ENCODE measurements around the gene SMIM3. TPM values are rescaled to one million over a fixed set of nuclear protein-coding genes. Genes with fewer than 3 reads are reported as not detected.

Gene SMIM3
- total RNA-seq, 1 experiment from 2014 or later, result 15.6 TPM

GRCh38 chr5:150783422-150783928 lies 4.9 kb downstream of the SMIM3 start:
- intact Hi-C loops (cut with micrococcal nuclease), result no loop called here
- no peak overlapping the region for H3K9ac ChIP-seq (ENCODE audit: low read length)

GRCh38 chr5:150785950-150786349 lies 7.4 kb downstream of the SMIM3 start:
- CTCF ChIA-PET, result no interaction called here
- Histone ChIP-seq H3K4me3 (ENCODE audit: low read length) (no peak overlapping the region), H2AFZ (ENCODE audit: low read length) (no peak overlapping the region), H3K4me1 (ENCODE audit: insufficient read depth, low read length) (peaks cover 53% of the 10 kb centered on the region), H4K20me1 (ENCODE audit: low read length) (no peaks in the 10 kb centered on the region), H3K27me3 (ENCODE audit: low read length) (no peaks in the 10 kb centered on the region), H3K36me3 (ENCODE audit: low read depth, low read length) (no peaks in the 10 kb centered on the region), H3K4me2 (ENCODE audit: low read length) (no peak overlapping the region), H3F3A (ENCODE audit: low read length, unreplicated experiment) (peaks cover 15% of the 10 kb centered on the region), H3K27ac (ENCODE audit: low read length) (no peak overlapping the region), H3K9me3 (ENCODE audit: low read length) (no peaks in the 10 kb centered on the region), H3K9ac (ENCODE audit: low read length) (no peak overlapping the region), H3K79me2 (ENCODE audit: low read length) (peaks cover 38% of the 10 kb centered on the region), H3K9me2 (replicated peaks; ENCODE audit: low read length) (no peaks in the 10 kb centered on the region)
- TF ChIP-seq CTCF (conservative IDR thresholded peaks at IDR 0.05; ENCODE audit: low read depth, low read length) (no peak), EZH2phosphoT487 (IDR thresholded peaks at IDR 0.05; ENCODE audit: borderline replicate concordance, low read length) (no peak), EZH2 (IDR thresholded peaks at IDR 0.05; ENCODE audit: low read length, unreplicated experiment) (no peak)
- ATAC-seq (no peak), DNase-seq (no peak)
- intact Hi-C loops (cut with micrococcal nuclease), result no loop called here
- BruUV-seq (replicated peaks), result no TSS peak
- POLR2A ChIA-PET (ENCODE audit: unreplicated experiment), result no interaction called here

More at GRCh38 chr5:150783422-150783928, 4.9 kb downstream of the SMIM3 start:
- H3K4me1 ChIP-seq (ENCODE audit: insufficient read depth, low read length), result peaks cover 50% of the 10 kb centered on the region
- peak overlapping the region; percentile 72 for H3K4me2 ChIP-seq (ENCODE audit: low read length)
- no peaks in the 10 kb centered on the region for H3K36me3 ChIP-seq (ENCODE audit: low read depth, low read length)
- DNase-seq (peak; percentile 97), ATAC-seq (peak; percentile 55)
- peaks cover 6% of the 10 kb centered on the region for H3F3A ChIP-seq (ENCODE audit: low read length, unreplicated experiment)
- CTCF ChIA-PET, result interaction anchor here (1.4 kb wide), 1 partner anchor 18 kb away, joined by 8 read pairs; no protein-coding TSS in a partner anchor
- POLR2A ChIA-PET (ENCODE audit: unreplicated experiment), result interaction anchor here (0.5 to 0.7 kb wide), 2 partner anchors 25 to 88 kb away, joined by 3 to 24 read pairs; no protein-coding TSS in a partner anchor
- TF ChIP-seq CTCF (conservative IDR thresholded peaks at IDR 0.05; ENCODE audit: low read depth, low read length), result no peak
- no peak for TF ChIP-seq EZH2phosphoT487 (IDR thresholded peaks at IDR 0.05; ENCODE audit: borderline replicate concordance, low read length)
- no peak for TF ChIP-seq EZH2 (IDR thresholded peaks at IDR 0.05; ENCODE audit: low read length, unreplicated experiment)
- peak overlapping the region; percentile 63 for H3K27ac ChIP-seq (ENCODE audit: low read length)
- H3K27me3 ChIP-seq (ENCODE audit: low read length), result no peaks in the 10 kb centered on the region
- no peak overlapping the region for H2AFZ ChIP-seq (ENCODE audit: low read length)
- H3K4me3 ChIP-seq (ENCODE audit: low read length), result peak overlapping the region; percentile 41
- H4K20me1 ChIP-seq (ENCODE audit: low read length), result no peaks in the 10 kb centered on the region
- H3K79me2 ChIP-seq (ENCODE audit: low read length), result peaks cover 49% of the 10 kb centered on the region
- no peaks in the 10 kb centered on the region for H3K9me2 ChIP-seq (replicated peaks; ENCODE audit: low read length)
- BruUV-seq (replicated peaks), result no TSS peak
- H3K9me3 ChIP-seq (ENCODE audit: low read length), result no peaks in the 10 kb centered on the region

GRCh38 chr5:150786876-150787275 lies 8.3 kb downstream of the SMIM3 start:
- Histone ChIP-seq H3K9me2 (replicated peaks; ENCODE audit: low read length) (no peaks in the 10 kb centered on the region), H2AFZ (ENCODE audit: low read length) (no peak overlapping the region), H3K4me2 (ENCODE audit: low read length) (no peak overlapping the region), H3K36me3 (ENCODE audit: low read depth, low read length) (no peaks in the 10 kb centered on the region), H3F3A (ENCODE audit: low read length, unreplicated experiment) (peaks cover 16% of the 10 kb centered on the region), H3K27me3 (ENCODE audit: low read length) (no peaks in the 10 kb centered on the region), H3K9me3 (ENCODE audit: low read length) (no peaks in the 10 kb centered on the region), H3K4me3 (ENCODE audit: low read length) (no peak overlapping the region), H3K4me1 (ENCODE audit: insufficient read depth, low read length) (peaks cover 48% of the 10 kb centered on the region), H3K27ac (ENCODE audit: low read length) (no peak overlapping the region), H3K9ac (ENCODE audit: low read length) (no peak overlapping the region), H3K79me2 (ENCODE audit: low read length) (peaks cover 38% of the 10 kb centered on the region), H4K20me1 (ENCODE audit: low read length) (no peaks in the 10 kb centered on the region)
- ATAC-seq, result no peak
- POLR2A ChIA-PET (ENCODE audit: unreplicated experiment), result no interaction called here
- intact Hi-C loops (cut with micrococcal nuclease), result no loop called here
- no TSS peak for BruUV-seq (replicated peaks)
- TF ChIP-seq CTCF (conservative IDR thresholded peaks at IDR 0.05; ENCODE audit: low read depth, low read length), result no peak
- TF ChIP-seq EZH2 (IDR thresholded peaks at IDR 0.05; ENCODE audit: low read length, unreplicated experiment), result no peak
- TF ChIP-seq EZH2phosphoT487 (IDR thresholded peaks at IDR 0.05; ENCODE audit: borderline replicate concordance, low read length), result no peak
- no peak for DNase-seq
- CTCF ChIA-PET, result interaction anchor here (0.7 kb wide), 1 partner anchor 966 kb away, joined by 3 read pairs; no protein-coding TSS in a partner anchor
